C4-2B (cell line): ENCODE measurements around the gene NSMCE4A.
"Not testable (repeated sequence)": the region's sequence is repeated elsewhere in the genome, so short reads cannot be mapped to it uniquely, and the experiment has no call there.

Experiments
- H3K27ac ChIP-seq: fragments of 450-650 bp; 2 replicates; pipeline ENCODE4 v1.5.1; 2017
- ZFX ChIP-seq: fragments of 450-650 bp; IDR thresholded peaks from 2 replicates; pipeline ENCODE4 v1.6.1; 2017
- TF ChIP-seq, protein P1 (sequence below): fragments of 450-650 bp; conservative IDR thresholded peaks from 2 replicates; pipeline ENCODE4 v1.5.1; 2017; ENCODE audit warnings: mild to moderate bottlenecking

Gene NSMCE4A

DNA sequence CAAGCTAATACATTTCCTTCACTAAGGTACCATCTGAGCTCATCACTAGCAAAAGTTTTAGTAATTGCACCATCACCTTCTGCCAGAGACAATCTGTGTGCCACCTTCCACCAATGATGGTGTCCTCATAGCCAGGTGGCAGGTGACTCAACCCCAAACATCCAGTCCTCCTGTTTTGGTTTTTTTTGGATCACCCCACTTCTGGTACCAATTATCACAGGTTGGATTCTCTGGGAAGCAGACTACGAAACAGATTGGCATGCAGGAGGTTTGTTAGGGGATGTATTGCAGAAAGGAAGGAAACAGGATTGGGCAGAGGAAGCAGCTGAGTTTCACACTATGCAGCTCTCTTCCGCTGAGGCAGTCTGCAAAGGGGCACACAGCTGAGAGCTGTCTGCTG, 9.4 kb upstream of the NSMCE4A start:
- TF ChIP-seq, protein P1, sequence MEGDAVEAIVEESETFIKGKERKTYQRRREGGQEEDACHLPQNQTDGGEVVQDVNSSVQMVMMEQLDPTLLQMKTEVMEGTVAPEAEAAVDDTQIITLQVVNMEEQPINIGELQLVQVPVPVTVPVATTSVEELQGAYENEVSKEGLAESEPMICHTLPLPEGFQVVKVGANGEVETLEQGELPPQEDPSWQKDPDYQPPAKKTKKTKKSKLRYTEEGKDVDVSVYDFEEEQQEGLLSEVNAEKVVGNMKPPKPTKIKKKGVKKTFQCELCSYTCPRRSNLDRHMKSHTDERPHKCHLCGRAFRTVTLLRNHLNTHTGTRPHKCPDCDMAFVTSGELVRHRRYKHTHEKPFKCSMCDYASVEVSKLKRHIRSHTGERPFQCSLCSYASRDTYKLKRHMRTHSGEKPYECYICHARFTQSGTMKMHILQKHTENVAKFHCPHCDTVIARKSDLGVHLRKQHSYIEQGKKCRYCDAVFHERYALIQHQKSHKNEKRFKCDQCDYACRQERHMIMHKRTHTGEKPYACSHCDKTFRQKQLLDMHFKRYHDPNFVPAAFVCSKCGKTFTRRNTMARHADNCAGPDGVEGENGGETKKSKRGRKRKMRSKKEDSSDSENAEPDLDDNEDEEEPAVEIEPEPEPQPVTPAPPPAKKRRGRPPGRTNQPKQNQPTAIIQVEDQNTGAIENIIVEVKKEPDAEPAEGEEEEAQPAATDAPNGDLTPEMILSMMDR: no peak
- TF ChIP-seq ZFX: no peak
- no peak overlapping the region for H3K27ac ChIP-seq

GRCh38 chr10:121983852-121984251, 8.8 kb upstream of the NSMCE4A start:
- TF ChIP-seq ZFX: no peak
- TF ChIP-seq, protein P1: no peak
- H3K27ac ChIP-seq: no peak overlapping the region

DNA sequence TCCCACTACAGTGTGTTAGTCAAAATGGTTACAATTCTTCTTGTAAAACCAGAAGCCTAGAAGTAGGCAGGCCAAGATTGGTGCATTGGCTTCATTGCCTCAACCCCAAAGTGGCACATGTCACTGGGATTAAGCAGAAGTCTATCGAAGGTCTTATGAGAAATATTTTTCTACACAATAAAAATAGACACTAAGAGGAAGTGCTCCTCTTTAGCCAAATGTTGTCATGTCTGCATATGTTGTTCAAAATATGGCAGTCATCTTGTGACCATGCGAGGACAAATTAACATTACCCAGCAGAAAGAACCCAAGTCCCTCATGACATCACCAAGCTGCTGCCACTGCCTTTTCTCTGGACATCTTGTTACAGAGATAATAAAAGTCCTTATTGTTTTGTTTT, 6.3 kb upstream of the NSMCE4A start:
- no peak for TF ChIP-seq ZFX
- TF ChIP-seq, protein P1: no peak
- H3K27ac ChIP-seq: no peak overlapping the region

DNA sequence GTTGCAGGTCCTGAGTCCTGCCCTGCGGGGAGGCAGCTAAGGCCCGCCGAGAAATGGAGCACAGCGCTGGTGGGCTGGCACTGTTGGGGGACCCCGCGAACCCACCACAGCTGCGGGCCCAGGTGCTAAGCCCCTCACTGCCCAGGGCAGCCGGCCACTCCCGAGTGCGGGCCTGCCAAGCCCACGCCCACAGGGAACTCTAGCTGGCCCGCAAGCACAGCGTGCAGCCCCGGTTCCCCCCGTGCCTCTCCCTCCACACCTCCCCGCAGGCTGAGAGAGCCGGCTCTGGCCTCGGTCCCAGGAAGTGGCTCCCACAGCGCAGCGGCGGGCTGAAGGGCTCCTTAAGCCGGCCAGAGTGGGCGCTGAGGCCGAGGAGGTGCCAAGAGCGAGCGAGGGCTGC, 3.5 kb upstream of the NSMCE4A start:
- TF ChIP-seq, protein P1: no peak
- no peak for TF ChIP-seq ZFX
- H3K27ac ChIP-seq: no peak overlapping the region

- TF ChIP-seq ZFX: no peak
- TF ChIP-seq, protein P1: no peak
Observed at GRCh38 chr10:121976607-121977006, 1.6 kb upstream of the NSMCE4A start.

GRCh38 chr10:121975295-121976086, 474 bp upstream of the NSMCE4A start:
- TF ChIP-seq ZFX: no peak
- TF ChIP-seq, protein P1: peak; percentile 70
- peak overlapping the region; percentile 94 for H3K27ac ChIP-seq

More at GRCh38 chr10:121976607-121977006, 1.6 kb upstream of the NSMCE4A start:
- H3K27ac ChIP-seq: no peak overlapping the region

DNA sequence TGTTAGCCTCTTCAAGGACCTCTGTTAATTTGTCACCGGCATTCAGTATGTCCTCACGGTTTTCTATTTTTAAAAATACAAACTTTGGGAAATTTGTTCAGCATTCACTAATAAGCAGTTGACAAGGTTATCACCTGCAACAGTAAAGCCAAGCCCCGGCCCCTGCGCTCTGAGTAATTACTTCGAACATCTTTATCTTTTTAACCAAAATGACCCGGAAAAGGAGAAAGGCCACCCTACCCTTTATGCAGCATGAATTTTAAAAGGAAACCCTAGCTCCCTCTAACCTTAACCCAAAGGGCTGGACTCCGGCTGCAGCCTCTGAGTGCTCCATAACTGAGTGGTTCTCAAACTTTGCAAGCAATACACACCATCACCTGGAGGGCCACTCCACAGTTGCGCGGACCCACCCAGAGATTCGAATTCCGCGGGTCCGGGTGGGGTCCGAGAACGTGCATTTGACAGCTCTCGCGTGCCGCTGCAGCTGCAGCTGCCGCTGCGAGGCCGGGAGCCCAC, 940 bp downstream of the NSMCE4A start:
- TF ChIP-seq ZFX: no peak
- TF ChIP-seq, protein P1: no peak
- H3K27ac ChIP-seq: peak overlapping the region; percentile 94

DNA sequence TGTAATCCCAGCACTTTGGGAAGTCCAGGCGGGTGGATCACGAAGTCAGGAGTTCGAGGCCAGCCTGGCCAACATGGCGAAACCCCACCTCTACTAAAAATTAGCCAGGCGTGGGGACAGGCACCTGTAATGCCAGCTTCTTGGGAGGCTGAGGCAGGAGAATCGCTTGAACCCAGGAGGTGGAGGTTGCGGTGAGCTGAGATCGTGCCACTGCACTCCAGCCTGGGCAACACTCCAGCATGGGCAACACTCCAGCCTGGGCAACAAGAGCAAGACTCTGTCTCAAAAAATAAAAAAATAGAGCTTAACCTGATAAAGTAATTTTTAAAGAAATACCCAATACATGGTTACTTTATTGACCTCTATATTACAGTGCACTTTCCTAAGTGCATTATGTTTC, 5.9 kb downstream of the NSMCE4A start:
- not testable (repeated sequence) for H3K27ac ChIP-seq
